Measurements from ENCODE around the gene ZNF284. TPM values are rescaled to one million over a fixed set of nuclear protein-coding genes. Genes with fewer than 3 reads are reported as not detected.
"Not testable (repeated sequence)": the region's sequence is repeated elsewhere in the genome, so short reads cannot be mapped to it uniquely, and the experiment has no call there.

Gene ZNF284
- total RNA-seq, 2 donors from 2014 or later = 2.0 to 2.1 TPM

GRCh38 chr19:44112802-44113137, 40.8 kb downstream of the ZNF284 start:
- Histone ChIP-seq H3K9me3 (peaks cover 40% of the 10 kb centered on the region), H3K27ac (peak overlapping the region; percentile 45 to 66), H3K36me3 (peaks cover 13% of the 10 kb centered on the region), H3K27me3 (replicated peaks; ENCODE audit: insufficient read depth) (no peaks in the 10 kb centered on the region), H3K4me1 (ENCODE audit: control insufficient read depth in 1 of 2, low read depth in 2 of 2) (peaks cover 14 to 22% of the 10 kb centered on the region in 2 donors), H3K4me3 (peak overlapping the region; percentile 91)
- DNase-seq (ENCODE audit: low spot score) = no peak
- no peak for TF ChIP-seq CTCF (IDR thresholded peaks at IDR 0.05)
- no peak for ATAC-seq (ENCODE audit: insufficient number of reproducible peaks, low FRiP score, low read depth)

- peak; percentile 20 for TF ChIP-seq CTCF (IDR thresholded peaks at IDR 0.05)
- H3K27me3 ChIP-seq (replicated peaks; ENCODE audit: insufficient read depth) = no peaks in the 10 kb centered on the region
- peak; percentile 100 for ATAC-seq (ENCODE audit: insufficient number of reproducible peaks, low FRiP score, low read depth)
Measured at GRCh38 chr19:44113138-44113783, 41.3 kb downstream of the ZNF284 start, which contains the start of gene ZNF225. ZNF225 (plus strand) TSS chr19:44113399; CDS start chr19:44115828, 2,429 bp downstream.

GRCh38 chr19:44113784-44114390, 41.9 kb downstream of the ZNF284 start:
- Histone ChIP-seq H3K27ac (peak overlapping the region; percentile 74 to 75), H3K9me3 (peaks cover 30% of the 10 kb centered on the region), H3K4me3 (peak overlapping the region; percentile 91), H3K4me1 (ENCODE audit: control insufficient read depth in 1 of 2, low read depth in 2 of 2) (peaks cover 14 to 22% of the 10 kb centered on the region in 2 donors), H3K36me3 (peaks cover 14% of the 10 kb centered on the region), H3K27me3 (replicated peaks; ENCODE audit: insufficient read depth) (no peaks in the 10 kb centered on the region)
- no peak for DNase-seq (ENCODE audit: low spot score)
- ATAC-seq (ENCODE audit: insufficient number of reproducible peaks, low FRiP score, low read depth) = no peak
- no peak for TF ChIP-seq CTCF (IDR thresholded peaks at IDR 0.05)

More at GRCh38 chr19:44113138-44113783, 41.3 kb downstream of the ZNF284 start, which contains the start of gene ZNF225:
- peaks cover 14 to 22% of the 10 kb centered on the region in 2 donors for H3K4me1 ChIP-seq (ENCODE audit: control insufficient read depth in 1 of 2, low read depth in 2 of 2)
- peaks cover 11% of the 10 kb centered on the region for H3K36me3 ChIP-seq
- peak; percentile 89 for DNase-seq (ENCODE audit: low spot score)
- peak within 1 kb of the TSS; percentile 91 for H3K4me3 ChIP-seq
- peaks cover 35% of the 10 kb centered on the region for H3K9me3 ChIP-seq
- peak within 1 kb of the TSS; percentile 74 to 75 for H3K27ac ChIP-seq

DNA sequence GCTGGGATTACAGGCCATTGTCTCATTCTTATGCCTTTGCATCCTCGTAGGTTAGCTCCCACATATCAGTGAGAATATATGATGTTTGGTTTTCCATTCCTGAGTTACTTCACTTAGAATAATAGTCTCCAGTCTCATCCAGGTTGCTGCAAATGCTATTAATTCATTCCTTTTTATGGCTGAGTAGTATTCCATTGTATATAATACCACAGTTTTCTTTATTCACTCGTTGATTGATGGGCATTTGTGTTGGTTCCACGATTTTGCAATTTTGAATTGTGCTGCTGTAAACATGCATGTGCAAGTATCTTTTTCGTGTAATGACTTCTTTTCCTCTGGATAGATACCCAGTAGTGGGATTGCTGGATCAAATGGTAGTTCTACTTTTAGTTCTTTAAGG, 49.2 kb downstream of the ZNF284 start:
- Histone ChIP-seq H3K9me3 (peaks cover 29% of the 10 kb centered on the region), H3K36me3 (peaks cover 57% of the 10 kb centered on the region)
- not testable (repeated sequence) for ATAC-seq (ENCODE audit: insufficient number of reproducible peaks, low FRiP score, low read depth)

GRCh38 chr19:44131955-44132354, 60.0 kb downstream of the ZNF284 start:
- peaks cover 50% of the 10 kb centered on the region for H3K36me3 ChIP-seq
- H3K4me3 ChIP-seq = no peak overlapping the region
- ATAC-seq (ENCODE audit: insufficient number of reproducible peaks, low FRiP score, low read depth) (no peak), DNase-seq (ENCODE audit: low spot score) (no peak)
- H3K27ac ChIP-seq = no peak overlapping the region
- no peaks in the 10 kb centered on the region for H3K4me1 ChIP-seq (ENCODE audit: control insufficient read depth in 1 of 2, low read depth in 2 of 2)
- TF ChIP-seq CTCF (IDR thresholded peaks at IDR 0.05) = no peak
- H3K27me3 ChIP-seq (replicated peaks; ENCODE audit: insufficient read depth) = no peaks in the 10 kb centered on the region
- H3K9me3 ChIP-seq = peaks cover 88% of the 10 kb centered on the region

More for the DNA sequence above, 49.2 kb downstream of the ZNF284 start:
- H3K4me1 ChIP-seq (ENCODE audit: control insufficient read depth in 1 of 2, low read depth in 2 of 2); H3K27ac ChIP-seq; H3K4me3 ChIP-seq; DNase-seq (ENCODE audit: low spot score); H3K27me3 ChIP-seq (replicated peaks; ENCODE audit: insufficient read depth): not testable (repeated sequence)

Other genes with a start within 250 kb of the ZNF284 start
- gene ZNF283, start 244.8 kb upstream of the ZNF284 start, total RNA-seq = 10 to 100 TPM in 1 of 2 donors, 1 to 10 TPM in 1; 8.1 to 15.3 TPM
- 1 to 10 TPM in 1 of 2 donors, not detected in 1; 2.7 TPM for gene ZNF404, start 188.2 kb upstream of the ZNF284 start, total RNA-seq
- 10 to 100 TPM in 1 of 2 donors, 1 to 10 TPM in 1; 8.1 to 16.9 TPM for gene ZNF45, start 136.9 kb upstream of the ZNF284 start, total RNA-seq
- 10 to 100 TPM in 1 of 2 donors, 1 to 10 TPM in 1; 5.8 to 11.9 TPM for gene ZNF221, start 120.9 kb upstream of the ZNF284 start, total RNA-seq
- gene ZNF155, start 88.0 kb upstream of the ZNF284 start, total RNA-seq = 10 to 100 TPM in 1 of 2 donors, 1 to 10 TPM in 1; 2.0 to 15.2 TPM
- gene ZNF230, start 69.2 kb upstream of the ZNF284 start, total RNA-seq = 1 to 10 TPM; 7.3 to 7.9 TPM
- gene ZNF222, start 46.8 kb upstream of the ZNF284 start, total RNA-seq = 1 to 10 TPM; 1.8 to 4.7 TPM
- 1 to 10 TPM; 2.0 to 6.6 TPM for gene ZNF223, start 20.1 kb upstream of the ZNF284 start, total RNA-seq
- 10 to 100 TPM; 33.7 to 34.9 TPM for gene ZNF224, start 22.2 kb downstream of the ZNF284 start, total RNA-seq
- gene ZNF225, start 41.2 kb downstream of the ZNF284 start, total RNA-seq = 1 to 10 TPM; 2.2 to 8.3 TPM
- 1 to 10 TPM; 6.4 to 8.7 TPM for gene ZNF234, start 69.4 kb downstream of the ZNF284 start, total RNA-seq
- 10 to 100 TPM in 1 of 2 donors, 1 to 10 TPM in 1; 9.7 to 14.6 TPM for gene ZNF226, start 92.9 kb downstream of the ZNF284 start, total RNA-seq
- 10 to 100 TPM; 13.9 to 17.8 TPM for gene ZNF227, start 140.4 kb downstream of the ZNF284 start, total RNA-seq
- under 1 TPM; 0.21 to 0.81 TPM for gene ZNF233, start 187.7 kb downstream of the ZNF284 start, total RNA-seq
- 10 to 100 TPM in 1 of 2 donors, 1 to 10 TPM in 1; 6.9 to 12.6 TPM for gene ZNF235, start 232.9 kb downstream of the ZNF284 start, total RNA-seq